GM21717 (cell line): ENCODE data around the gene RUVBL1.

Experiments
- ATAC-seq: cut with Tn5 transposase; IDR thresholded peaks from one replicate; pipeline ENCODE4 v1.9.1; 2021; ENCODE audit warnings: mild to moderate bottlenecking, moderate library complexity; ENCODE audit not compliant: unreplicated experiment

Gene RUVBL1

GRCh38 chr3:128036119-128036518, 87.5 kb downstream of the RUVBL1 start:
- no peak for ATAC-seq

GRCh38 chr3:128033102-128033501, 90.5 kb downstream of the RUVBL1 start:
- ATAC-seq = no peak
